GM21367 (cell line): ENCODE measurements around the gene RPS27.
"Not testable (repeated sequence)": the region's sequence is repeated elsewhere in the genome, so short reads cannot be mapped to it uniquely, and the experiment has no call there.

Source experiments
- ATAC-seq: cut with Tn5 transposase; IDR thresholded peaks from one replicate; pipeline ENCODE4 v1.9.1; 2021; ENCODE audit not compliant: unreplicated experiment

Gene RPS27

DNA sequence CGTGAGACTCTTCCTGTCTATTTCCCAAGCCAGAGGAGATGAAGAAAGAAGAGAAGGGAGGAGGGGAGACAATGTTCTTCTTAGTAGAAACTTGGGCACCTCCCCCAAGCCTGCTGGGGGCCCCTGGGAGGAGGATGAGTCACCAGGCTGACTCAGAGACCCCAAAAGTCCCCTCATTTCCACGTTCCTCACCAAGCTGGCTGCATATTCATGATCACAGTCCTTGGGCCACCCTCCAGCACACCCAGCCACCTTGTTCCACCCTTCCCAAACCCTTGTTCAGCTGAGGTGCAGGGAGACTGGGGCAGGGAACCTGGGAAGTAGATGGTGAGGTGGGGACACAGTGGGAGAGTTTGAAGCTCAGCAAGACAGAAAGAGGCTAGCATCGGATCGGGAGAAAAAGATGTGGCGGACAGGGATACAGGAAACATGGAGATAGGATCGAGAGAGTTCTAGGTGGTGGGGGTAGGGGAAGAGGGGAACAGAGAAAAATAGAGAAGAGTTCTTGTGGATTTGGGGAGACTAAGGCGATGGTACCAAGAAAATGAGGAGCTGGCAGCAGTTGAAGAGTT lies 5.1 kb upstream of the RPS27 start:
- ATAC-seq = no peak

DNA sequence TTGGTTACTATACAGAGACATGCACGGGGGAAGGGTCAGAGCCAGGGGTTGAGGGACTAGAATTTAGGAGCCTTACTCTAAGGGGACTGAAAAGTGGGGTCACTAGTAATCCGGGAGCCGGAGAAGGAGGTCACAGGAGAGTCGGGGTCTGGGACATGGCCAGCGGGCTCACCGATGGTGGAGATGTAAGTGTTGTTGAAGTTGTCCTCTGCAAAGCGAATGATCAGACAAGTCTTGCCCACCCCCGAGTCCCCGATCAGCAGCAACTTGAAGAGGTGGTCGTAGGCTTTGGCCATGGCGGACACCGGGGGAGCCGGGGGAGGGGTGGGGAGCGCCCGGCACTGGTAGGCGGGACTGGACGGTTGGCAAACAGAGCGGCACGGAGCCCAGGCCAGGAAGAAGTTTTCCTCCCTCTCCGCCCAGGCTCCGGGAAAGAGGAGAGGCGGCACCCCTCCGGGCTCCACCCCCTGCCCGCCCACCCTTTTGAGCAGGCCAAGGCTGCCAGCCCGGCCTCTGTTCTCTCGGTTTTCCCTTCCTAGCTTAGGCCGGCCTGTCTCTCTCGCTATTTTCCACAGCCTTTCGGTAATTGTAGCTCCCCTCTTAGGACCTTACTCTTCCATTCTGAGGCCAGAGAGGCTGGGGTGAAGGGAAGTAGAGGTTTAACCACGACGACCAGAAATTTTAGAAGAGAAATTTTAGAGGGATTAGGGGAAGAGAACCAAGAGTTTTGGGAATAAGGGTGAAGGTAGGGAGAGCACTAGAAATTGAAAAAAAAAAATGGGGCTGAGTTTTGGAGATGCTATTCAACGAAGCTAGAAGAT lies 4.4 kb upstream of the RPS27 start, which contains the start of gene RAB13:
Gene RAB13, minus strand, starts transcription at position 399 of the 821 bp plus-strand sequence. Its CDS starts 103 bp downstream, at position 296.
- ATAC-seq = no peak

DNA sequence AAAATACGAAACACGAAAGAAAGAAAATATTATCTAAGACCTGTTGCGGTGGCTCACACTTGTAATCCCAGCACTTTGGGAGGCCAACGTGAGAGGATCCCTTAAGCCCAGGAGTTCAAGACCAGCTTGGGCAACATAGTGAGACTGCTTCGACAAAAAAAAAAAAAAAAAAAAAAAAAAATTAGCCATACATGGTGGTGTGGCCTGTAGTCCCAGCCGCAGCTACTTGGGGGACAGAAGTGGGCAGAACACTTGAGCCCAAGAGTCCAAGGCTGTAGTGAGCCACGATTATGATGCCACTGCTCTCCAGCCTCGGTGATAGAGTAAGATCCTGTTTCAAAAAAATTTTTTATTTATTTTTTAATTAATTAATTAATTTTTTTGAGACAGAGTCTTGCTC lies 2.9 kb upstream of the RPS27 start:
- ATAC-seq = no peak

DNA sequence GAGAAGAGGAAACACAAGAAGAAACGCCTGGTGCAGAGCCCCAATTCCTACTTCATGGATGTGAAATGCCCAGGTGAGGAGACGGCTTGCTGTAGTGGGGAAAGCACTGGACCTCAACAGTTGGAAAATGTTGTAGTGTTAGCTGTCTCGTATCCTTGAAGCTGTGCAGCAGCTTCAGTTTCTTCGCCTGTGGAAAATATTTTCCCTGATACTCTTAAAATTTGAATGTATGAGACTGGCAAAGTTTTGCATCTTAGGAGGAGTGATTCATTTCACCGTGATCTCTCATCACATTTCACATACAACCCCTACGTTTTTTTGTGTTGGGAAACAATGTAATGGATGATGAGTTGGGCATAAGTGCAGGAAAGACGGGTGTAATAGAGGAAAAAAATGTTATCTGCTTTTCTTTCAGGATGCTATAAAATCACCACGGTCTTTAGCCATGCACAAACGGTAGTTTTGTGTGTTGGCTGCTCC lies 629 bp downstream of the RPS27 start:
- ATAC-seq = no peak

DNA sequence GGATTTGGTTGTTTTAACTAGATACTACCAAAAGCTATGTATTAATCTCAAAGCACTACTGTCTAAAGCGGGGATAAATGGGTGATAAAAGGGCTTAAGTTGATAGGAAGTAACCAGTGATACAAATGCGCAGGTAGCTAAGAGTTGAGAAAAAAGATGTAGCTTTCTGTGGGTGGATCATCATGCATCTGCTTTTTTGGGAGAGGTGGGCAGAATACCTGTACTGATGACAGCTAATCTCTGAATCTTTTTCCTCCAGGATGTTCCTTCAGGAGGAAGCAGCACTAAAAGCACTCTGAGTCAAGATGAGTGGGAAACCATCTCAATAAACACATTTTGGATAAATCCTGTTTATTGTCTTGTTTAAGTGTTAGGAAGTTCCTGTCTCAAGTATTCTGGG lies 1.2 kb downstream of the RPS27 start:
- no peak for ATAC-seq

DNA sequence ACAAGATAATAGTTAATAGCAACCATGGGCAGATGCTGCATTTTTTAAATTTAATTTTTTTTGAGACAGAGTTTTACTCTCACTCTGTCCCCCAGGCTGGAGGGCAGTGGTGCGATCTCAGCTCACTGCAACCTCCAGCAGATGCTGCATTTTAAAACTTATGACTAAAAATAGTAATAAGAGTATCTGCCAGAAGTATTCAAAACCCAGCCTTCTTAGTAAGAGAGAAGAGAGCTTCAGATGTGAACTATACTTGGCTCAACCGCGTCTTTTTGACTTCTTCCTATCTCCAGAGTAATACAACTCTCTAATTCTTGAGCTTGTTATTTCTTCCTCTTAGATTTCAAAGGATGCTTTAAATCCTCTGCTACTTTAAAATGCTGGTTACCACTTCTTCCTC lies 4.6 kb downstream of the RPS27 start:
- no peak for ATAC-seq

DNA sequence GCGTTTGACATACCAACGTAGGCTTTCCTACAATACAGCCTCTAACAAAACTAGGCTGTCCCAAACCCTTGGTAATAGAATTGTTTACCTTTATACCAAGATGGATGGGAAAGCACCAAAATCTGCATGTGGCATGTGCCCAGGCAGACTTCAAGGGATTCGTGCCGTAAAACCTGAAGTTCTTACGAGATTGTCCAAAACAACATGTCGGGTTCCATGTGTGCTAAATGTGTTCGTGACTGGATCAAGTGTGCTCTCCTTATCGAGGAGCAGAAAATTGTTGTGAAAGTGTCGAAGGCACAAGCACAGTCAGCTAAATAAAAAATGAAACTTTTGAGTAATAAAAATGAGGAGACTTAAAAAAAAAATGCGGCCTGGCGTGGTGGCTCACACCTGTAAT lies 5.1 kb downstream of the RPS27 start:
- no peak for ATAC-seq

DNA sequence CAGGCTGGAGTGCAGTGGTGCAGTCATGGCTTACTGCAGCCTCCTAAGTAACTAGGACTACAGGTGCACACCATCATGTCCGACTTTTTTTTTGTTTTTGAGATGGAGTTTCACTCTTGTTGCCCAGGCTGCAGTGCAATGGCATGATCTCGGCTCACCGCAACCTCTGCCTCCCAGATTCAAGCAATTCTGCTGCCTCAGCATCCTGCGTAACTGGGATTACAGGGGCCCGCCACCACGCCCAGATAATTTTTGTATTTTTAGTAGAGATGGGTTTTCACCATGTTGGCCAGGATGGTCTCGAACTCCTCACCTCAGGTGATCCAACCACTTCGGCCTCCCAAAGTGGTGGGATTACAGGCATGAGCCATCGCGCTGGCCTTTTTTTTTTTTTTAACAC lies 6.3 kb downstream of the RPS27 start:
- not testable (repeated sequence) for ATAC-seq

DNA sequence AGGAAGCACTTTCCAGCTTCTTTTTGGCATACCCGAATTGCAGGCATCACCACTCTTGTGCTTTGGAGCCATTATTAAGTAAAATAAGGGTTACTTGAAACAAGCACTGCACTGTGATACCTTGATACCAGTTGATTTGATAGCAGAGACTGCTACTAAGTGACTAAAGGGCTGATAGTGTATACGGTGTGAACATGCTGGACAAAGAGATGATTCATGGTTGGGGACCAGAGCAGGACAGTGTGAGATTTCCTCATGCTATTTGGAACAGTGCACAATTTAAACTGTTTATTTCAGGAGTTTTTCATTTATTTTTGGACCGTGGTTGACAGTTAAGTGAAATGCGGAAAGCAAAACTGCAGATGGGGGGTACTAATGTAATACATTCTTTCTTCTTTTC lies 9.9 kb downstream of the RPS27 start:
- no peak for ATAC-seq

DNA sequence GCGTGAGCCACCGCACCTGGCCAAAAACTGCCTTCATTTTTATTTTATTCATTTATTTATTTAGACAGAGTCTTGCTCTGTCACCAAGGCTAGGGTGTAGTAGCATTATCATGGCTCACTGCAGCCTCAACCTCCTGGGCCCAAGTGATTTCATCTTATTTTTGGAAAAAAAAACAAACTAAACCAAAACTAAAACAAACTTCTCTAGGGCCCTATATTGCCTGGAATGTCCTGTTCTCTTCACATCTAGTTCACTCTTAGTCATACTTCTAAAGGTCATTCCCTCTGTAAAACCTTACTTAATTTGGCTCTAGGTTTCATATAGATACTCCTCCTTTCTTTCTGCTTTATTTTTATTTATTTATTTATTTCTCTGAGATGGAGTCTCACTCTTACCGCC lies 15.6 kb downstream of the RPS27 start:
- ATAC-seq = no peak

DNA sequence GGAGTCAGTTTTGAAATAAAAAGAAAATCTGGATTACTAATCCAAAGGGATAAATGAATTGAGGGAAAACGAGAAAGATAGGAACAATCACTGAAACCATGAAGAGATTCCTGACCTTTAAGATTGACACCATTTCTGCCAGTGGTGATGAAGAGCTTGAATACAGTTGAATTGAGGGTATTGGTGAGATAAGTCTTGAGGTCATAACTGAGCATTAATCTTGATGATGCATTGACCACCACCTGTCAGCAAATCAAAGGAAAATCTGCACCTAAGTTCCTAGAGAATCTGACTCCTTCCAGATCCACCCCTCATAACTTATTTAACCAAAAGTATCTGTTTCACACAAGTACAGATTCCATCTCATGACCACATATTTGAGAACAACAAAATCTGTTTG lies 21.6 kb downstream of the RPS27 start:
- ATAC-seq = no peak

DNA sequence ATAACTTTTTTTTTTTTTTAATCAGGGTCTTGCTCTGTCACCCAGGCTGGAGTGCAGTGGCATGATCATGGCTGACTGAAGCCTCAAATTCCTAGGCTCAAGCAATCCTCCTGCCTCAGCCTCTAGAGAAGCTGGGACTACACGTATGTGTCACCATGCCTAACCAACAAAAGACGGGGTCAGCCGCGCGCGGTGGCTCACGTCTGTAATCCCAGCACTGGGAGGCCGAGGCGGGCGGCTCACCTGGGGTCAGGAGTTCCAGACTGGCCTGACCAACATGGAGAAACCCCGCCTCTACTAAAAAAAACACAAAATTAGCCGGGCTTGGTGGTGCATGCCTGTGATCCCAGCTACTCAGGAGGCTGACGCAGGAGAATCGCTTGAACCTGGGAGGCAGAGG lies 22.0 kb downstream of the RPS27 start:
- ATAC-seq = not testable (repeated sequence)

DNA sequence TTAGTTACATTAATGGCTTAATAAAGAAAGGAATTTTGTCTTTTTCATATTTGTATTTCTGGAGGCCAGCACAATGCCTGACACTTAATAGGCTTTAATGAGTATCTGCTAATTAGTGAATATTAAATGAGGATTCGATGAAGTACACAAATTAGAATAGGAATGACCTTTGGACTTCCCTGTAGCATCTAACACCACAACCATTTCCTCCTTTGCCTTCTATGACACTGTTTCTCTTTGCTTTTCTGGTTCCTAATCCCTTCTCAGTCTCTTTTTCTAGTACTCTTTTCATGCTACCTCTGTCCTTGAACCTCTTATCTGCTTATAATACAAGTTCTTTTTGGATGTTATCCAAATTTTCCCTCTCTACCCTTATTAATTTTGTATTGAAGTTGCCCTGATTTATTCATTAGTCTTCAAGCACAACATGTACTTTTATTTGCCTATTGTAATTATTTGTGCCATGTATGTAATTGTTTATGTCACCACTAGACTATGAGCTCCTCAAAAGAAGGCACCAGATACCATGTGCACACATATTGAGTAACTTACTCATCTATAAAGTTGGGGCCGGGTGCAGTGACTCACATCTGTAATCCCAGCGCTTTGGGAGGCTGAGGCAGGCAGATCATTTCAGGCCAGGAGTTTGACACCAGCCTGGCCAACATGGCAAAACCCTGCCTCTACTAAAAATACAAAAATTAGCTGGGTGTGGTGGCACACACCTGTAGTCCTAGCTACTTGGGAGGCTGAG lies 23.8 kb downstream of the RPS27 start:
- ATAC-seq = no peak

DNA sequence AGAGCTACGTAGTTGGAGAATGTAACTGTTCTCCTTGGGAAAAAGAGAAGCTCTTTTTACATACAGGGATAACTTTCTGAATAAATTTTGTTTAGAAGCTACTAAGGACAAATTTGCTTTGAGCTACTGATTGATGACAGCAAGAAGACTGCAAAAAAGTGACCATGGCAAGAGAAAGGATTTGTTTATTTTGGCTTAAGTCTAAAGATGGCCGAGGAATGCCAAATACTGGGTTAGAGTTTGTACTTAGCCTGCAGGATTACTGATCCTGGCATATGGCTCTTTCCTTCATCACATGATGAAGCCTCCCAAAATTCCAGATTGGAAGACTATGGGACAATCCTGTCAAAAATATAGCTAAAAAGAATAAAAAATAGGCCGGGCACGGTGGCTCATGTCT lies 28.7 kb downstream of the RPS27 start:
- no peak for ATAC-seq

DNA sequence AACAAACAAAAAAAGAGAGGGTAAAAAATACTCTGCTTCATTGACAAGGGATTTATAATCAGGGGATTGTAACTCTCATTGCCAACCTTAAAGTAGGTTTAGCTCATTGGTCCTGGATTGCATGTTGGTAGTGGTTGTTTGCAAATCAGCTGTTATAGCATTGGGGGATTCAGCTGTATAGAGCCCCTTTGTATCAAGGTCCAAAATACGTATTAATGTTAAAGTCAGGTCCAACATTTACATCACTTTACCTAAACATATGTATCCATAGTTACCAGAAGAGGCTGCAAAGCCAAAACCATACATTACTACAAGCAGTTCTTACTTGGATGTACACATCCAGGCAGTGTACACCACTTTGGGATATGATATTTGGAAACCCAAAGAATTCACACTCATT lies 29.4 kb downstream of the RPS27 start:
- no peak for ATAC-seq

DNA sequence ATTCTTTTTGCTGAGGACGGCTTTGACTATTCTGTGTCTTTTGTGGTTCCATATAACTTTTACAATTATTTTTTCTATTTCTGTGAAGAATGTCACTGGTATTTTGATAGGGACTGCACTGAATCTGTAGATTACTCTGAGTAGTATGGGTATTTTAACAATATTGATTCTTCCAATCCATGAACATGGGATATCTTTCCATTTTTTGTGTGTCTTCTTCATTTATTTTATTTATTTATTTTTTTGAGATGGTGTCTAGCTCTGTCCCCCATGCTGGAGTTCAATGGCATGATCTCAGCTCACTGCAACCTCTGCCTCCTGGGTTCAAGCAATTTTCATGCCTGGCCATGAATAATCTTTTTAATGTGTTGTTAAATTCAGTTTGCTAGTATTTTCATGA lies 43.1 kb downstream of the RPS27 start:
- not testable (repeated sequence) for ATAC-seq
